Hepatocyte (in vitro differentiated cells): ENCODE data around the gene CDK18. TPM values are rescaled to one million over a fixed set of nuclear protein-coding genes. Genes with fewer than 3 reads are reported as not detected.

ENCODE experiments used
- DNase-seq: peaks from one replicate; pipeline ENCODE4 v3.0.0-alpha.2; 2016; ENCODE audit warnings: low spot score
- H2AFZ ChIP-seq: fragments of 200-600 bp; sonication (generic); 2 replicates; pipeline ENCODE4 v1.6.0; 2016; ENCODE audit warnings: antibody characterized with exemption, mild to moderate bottlenecking
- H3K27ac ChIP-seq: fragments of 200-600 bp; sonication (generic); 2 replicates; pipeline ENCODE4 v1.5.1; 2016; ENCODE audit warnings: mild to moderate bottlenecking
- H3K27me3 ChIP-seq: fragments of 200-600 bp; sonication (generic); 2 replicates; pipeline ENCODE4 v1.6.1; 2016
- H3K36me3 ChIP-seq: fragments of 200-600 bp; sonication (generic); replicated peaks from 2 replicates; pipeline ENCODE4 v1.5.1; 2016; ENCODE audit warnings: low read depth; ENCODE audit not compliant: insufficient read depth
- H3K4me1 ChIP-seq: fragments of 200-600 bp; sonication (generic); 2 replicates; pipeline ENCODE4 v1.5.1; 2016; ENCODE audit warnings: mild to moderate bottlenecking, moderate library complexity; ENCODE audit not compliant: insufficient read depth
- H3K4me2 ChIP-seq: fragments of 200-600 bp; sonication (generic); 2 replicates; pipeline ENCODE4 v1.6.0; 2016
- H3K4me3 ChIP-seq: fragments of 200-600 bp; sonication (generic); 2 replicates; pipeline ENCODE4 v1.5.1; 2016; ENCODE audit warnings: mild to moderate bottlenecking
- H3K79me2 ChIP-seq: fragments of 200-600 bp; sonication (generic); 2 replicates; pipeline ENCODE4 v1.6.0; 2017; ENCODE audit warnings: mild to moderate bottlenecking
- H3K9me2 ChIP-seq: fragments of 200-600 bp; sonication (generic); replicated peaks from 2 replicates; pipeline ENCODE4 v1.6.0; 2017; ENCODE audit warnings: mild to moderate bottlenecking; ENCODE audit not compliant: insufficient read depth
- H3K9me3 ChIP-seq: fragments of 200-600 bp; sonication (generic); 2 replicates; pipeline ENCODE4 v1.5.1; 2016; ENCODE audit warnings: low read depth, mild to moderate bottlenecking
- H4K20me1 ChIP-seq: fragments of 200-600 bp; sonication (generic); 2 replicates; pipeline ENCODE4 v1.6.0; 2016; ENCODE audit warnings: mild to moderate bottlenecking; ENCODE audit not compliant: insufficient read depth, poor library complexity, severe bottlenecking
- CTCF ChIP-seq: fragments of 200-600 bp; sonication (generic); IDR thresholded peaks from 2 replicates; pipeline ENCODE4 v1.5.1; 2016; ENCODE audit warnings: antibody characterized with exemption, mild to moderate bottlenecking; ENCODE audit not compliant: poor library complexity
- EZH2 ChIP-seq: fragments of 200-600 bp; sonication (generic); IDR thresholded peaks from 2 replicates; pipeline ENCODE4 v1.6.1; 2016; ENCODE audit warnings: antibody characterized with exemption, mild to moderate bottlenecking, borderline replicate concordance
- EZH2phosphoT487 ChIP-seq: fragments of 200-600 bp; sonication (generic); IDR thresholded peaks from one replicate; pipeline ENCODE4 v1.6.1; 2018; ENCODE audit warnings: antibody characterized with exemption, mild to moderate bottlenecking, low read depth, moderate library complexity; ENCODE audit not compliant: unreplicated experiment, severe bottlenecking
- WGBS: methylation state at CpG from one replicate; pipeline ENCODE4 v1.1.6; 2016; ENCODE audit warnings: low lambda C conversion rate; ENCODE audit errors: missing lambda C conversion rate; 5-methylcytosine and 5-hydroxymethylcytosine counted together
- polyA plus RNA-seq: library from polyadenylated mRNA; unstranded; fragments of >200 nt; fragmentation: Nextera tagmentation; extraction: Ambion mirVana; gene quantifications from 2 replicates; pipeline ENCODE4 v1.2.1, GENCODE V29; 2016
- total RNA-seq: library from RNA; depleted of rRNA; stranded (reverse); fragments of >200 nt; gene quantifications from 2 replicates; pipeline ENCODE4 v1.2.3, GENCODE V29; 2014

Gene CDK18
- total and polyA plus RNA-seq, 2 experiments from 2014 or later = 8.0 to 16.7 TPM

GRCh38 chr1:205563927-205564441, 59.5 kb downstream of the CDK18 start:
- H3K9me3 ChIP-seq = no peaks in the 10 kb centered on the region
- H2AFZ ChIP-seq = no peak overlapping the region
- no peaks in the 10 kb centered on the region for H4K20me1 ChIP-seq
- peaks cover 28% of the 10 kb centered on the region for H3K27me3 ChIP-seq
- no peaks in the 10 kb centered on the region for H3K79me2 ChIP-seq
- no peaks in the 10 kb centered on the region for H3K4me1 ChIP-seq
- H3K4me2 ChIP-seq = no peak overlapping the region
- H3K9me2 ChIP-seq = no peaks in the 10 kb centered on the region
- H3K4me3 ChIP-seq = no peak overlapping the region
- DNase-seq = no peak
- TF ChIP-seq EZH2 = no peak
- TF ChIP-seq CTCF = no peak
- no peak for TF ChIP-seq EZH2phosphoT487
- H3K36me3 ChIP-seq = no peaks in the 10 kb centered on the region
- WGBS = 62% methylated on average over 5 of the region's 5 CpGs
- no peak overlapping the region for H3K27ac ChIP-seq

GRCh38 chr1:205565799-205566198, 61.3 kb downstream of the CDK18 start:
- Histone ChIP-seq H3K27me3 (peaks cover 40% of the 10 kb centered on the region), H3K36me3 (no peaks in the 10 kb centered on the region), H3K27ac (peak overlapping the region; percentile 51), H2AFZ (no peak overlapping the region), H3K4me2 (peak overlapping the region; percentile 39), H4K20me1 (no peaks in the 10 kb centered on the region), H3K4me1 (no peaks in the 10 kb centered on the region), H3K9me2 (no peaks in the 10 kb centered on the region), H3K4me3 (no peak overlapping the region), H3K79me2 (no peaks in the 10 kb centered on the region), H3K9me3 (no peaks in the 10 kb centered on the region)
- DNase-seq = peak; percentile 65
- TF ChIP-seq EZH2 (no peak), EZH2phosphoT487 (peak; percentile 82)
- 25% methylated on average over 3 of the region's 3 CpGs for WGBS

- TF ChIP-seq CTCF (no peak), EZH2 (no peak), EZH2phosphoT487 (no peak)
- H3K9me2 ChIP-seq = no peaks in the 10 kb centered on the region
- DNase-seq = no peak
- 85% methylated on average over 6 of the region's 6 CpGs for WGBS
- no peaks in the 10 kb centered on the region for H3K36me3 ChIP-seq
- no peaks in the 10 kb centered on the region for H3K9me3 ChIP-seq
- no peaks in the 10 kb centered on the region for H4K20me1 ChIP-seq
- no peak overlapping the region for H3K4me2 ChIP-seq
- H3K79me2 ChIP-seq = no peaks in the 10 kb centered on the region
- peaks cover 58% of the 10 kb centered on the region for H3K27me3 ChIP-seq
- H3K27ac ChIP-seq = no peak overlapping the region
- H2AFZ ChIP-seq = no peak overlapping the region
- H3K4me1 ChIP-seq = no peaks in the 10 kb centered on the region
- H3K4me3 ChIP-seq = no peak overlapping the region
These were observed 63.2 kb downstream of the CDK18 start for GRCh38 chr1:205567716-205568115.

GRCh38 chr1:205568135-205568468, 63.6 kb downstream of the CDK18 start:
- Histone ChIP-seq H3K4me1 (no peaks in the 10 kb centered on the region), H3K27ac (no peak overlapping the region), H3K36me3 (no peaks in the 10 kb centered on the region), H4K20me1 (no peaks in the 10 kb centered on the region), H2AFZ (no peak overlapping the region), H3K79me2 (no peaks in the 10 kb centered on the region), H3K9me2 (no peaks in the 10 kb centered on the region), H3K9me3 (no peaks in the 10 kb centered on the region), H3K27me3 (peaks cover 60% of the 10 kb centered on the region), H3K4me2 (peak overlapping the region; percentile 88), H3K4me3 (no peak overlapping the region)
- TF ChIP-seq EZH2phosphoT487 (no peak), CTCF (no peak), EZH2 (no peak)
- 45% methylated on average over 5 of the region's 5 CpGs for WGBS
- DNase-seq = no peak
